H1 (cell line): ENCODE measurements around the gene DTNB. TPM values are rescaled to one million over a fixed set of nuclear protein-coding genes. Genes with fewer than 3 reads are reported as not detected.

Experiments used
- BCL11A ChIP-seq, 2 experiments: IDR thresholded peaks; one replicate each; pipeline ENCODE4 v1.6.1; 2011; ENCODE audit warnings: low read depth in 2 of 2, low read length in 2 of 2, mild to moderate bottlenecking in 2 of 2
- CEBPB ChIP-seq: IDR thresholded peaks from 2 replicates; pipeline ENCODE4 v1.6.1; 2012; ENCODE audit warnings: low read depth, low read length
- GTF2F1 ChIP-seq: IDR thresholded peaks from 2 replicates; pipeline ENCODE4 v1.6.1; 2012; ENCODE audit warnings: low read depth, low read length, improper control_type of control experiment, borderline replicate concordance
- KDM5A ChIP-seq: fragments of 200-600 bp; IDR thresholded peaks from 2 replicates; pipeline ENCODE4 v1.7.1; 2012; ENCODE audit warnings: mild to moderate bottlenecking, low read length, inconsistent platforms, mixed read lengths
- NRF1 ChIP-seq: IDR thresholded peaks from 2 replicates; pipeline ENCODE4 v1.6.1; 2011; ENCODE audit warnings: mild to moderate bottlenecking, low read depth, low read length, improper control_type of control experiment
- SP2 ChIP-seq: IDR thresholded peaks from 2 replicates; pipeline ENCODE4 v1.6.1; 2012; ENCODE audit warnings: mild to moderate bottlenecking, low read length, inconsistent platforms
- polyA plus RNA-seq, 7 experiments: library from polyadenylated mRNA; depleted of rRNA in 3 of 7; stranded (reverse) in 5 of 7; unstranded in 2 of 7; fragments of >200 nt in 5 of 7; fragments of 200-250 nt in 2 of 7; gene quantifications; 1 replicate in 5 of 7; 2 replicates in 1 of 7; 4 replicates in 1 of 7; pipeline versions ENCODE4 v1.2.1 to v1.2.3, GENCODE V29; 2011 to 2013; ENCODE audit warnings: missing spikeins in 2 of 7, mixed read lengths in 2 of 7
- total RNA-seq: library from RNA; stranded (reverse); fragmentation: NEBNext Ultra II Directional; extraction: Animal tissue kit (Norgen Biotek cat#: 25700); gene quantifications from 2 replicates; pipeline ENCODE4 v1.2.1, GENCODE V29; 2021

Gene DTNB
- total and polyA plus RNA-seq, 2 of the 8 experiments (the other 6 are each of a cell fraction or from before 2014, with no cell fraction given): 39.6 to 49.5 TPM

DNA sequence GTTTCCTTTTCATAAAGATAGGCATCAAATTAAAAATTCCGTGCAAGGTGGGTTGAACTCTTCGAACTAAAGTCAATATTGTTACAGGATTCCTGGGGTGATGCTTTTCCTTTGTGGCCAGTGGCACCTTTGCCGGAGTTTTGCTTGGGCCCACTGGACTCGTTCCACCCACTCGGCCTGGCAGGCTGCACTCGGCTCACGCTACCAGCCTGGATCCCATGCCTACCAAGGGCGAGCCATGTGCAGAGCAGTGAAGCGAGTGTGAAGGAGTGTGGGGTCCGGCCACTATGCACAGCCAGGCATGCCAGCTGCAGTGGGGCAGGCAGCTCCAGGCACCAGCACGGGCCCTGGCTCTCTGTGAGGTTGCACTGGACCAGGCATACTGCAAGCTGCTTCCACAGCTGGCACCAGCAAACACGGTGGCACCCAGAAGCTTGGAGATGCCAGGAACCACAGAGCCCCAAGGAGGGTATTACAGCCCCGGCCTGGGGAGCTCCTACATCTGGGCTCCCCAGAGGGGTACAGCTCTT lies 83.6 kb downstream of the DTNB start (continued):
- TF ChIP-seq NRF1: no peak
- no peak for TF ChIP-seq SP2
- TF ChIP-seq KDM5A: no peak
- no peak for TF ChIP-seq GTF2F1
- TF ChIP-seq BCL11A (IDR thresholded peaks at IDR 0.05; ENCODE audit: low read depth in 2 of 2, low read length in 2 of 2): no peak
- no peak for TF ChIP-seq CEBPB
- TF ChIP-seq, all 59 proteins: peak for 0
